Mesendoderm (in vitro differentiated cells): ENCODE measurements around the gene ZNF143.
A peak's percentile ranks its signal among the peaks of the same experiment; 100 is the strongest.
"Not testable (repeated sequence)": the region's sequence is repeated elsewhere in the genome, so short reads cannot be mapped to it uniquely, and the experiment has no call there.

Experiments used
- DNase-seq: peaks from one replicate; pipeline ENCODE4 v3.0.0; 2013
- H2AK5ac ChIP-seq: 2 replicates; pipeline ENCODE4 v1.6.1; 2013; ENCODE audit warnings: low read length, inconsistent platforms
- H2BK120ac ChIP-seq: 2 replicates; pipeline ENCODE4 v1.6.1; 2013; ENCODE audit warnings: low read depth, mild to moderate bottlenecking, low read length, moderate library complexity, mixed read lengths
- H2BK15ac ChIP-seq: replicated peaks from 2 replicates; pipeline ENCODE4 v1.6.1; 2013; ENCODE audit warnings: low read depth, mild to moderate bottlenecking, moderate library complexity
- H2BK5ac ChIP-seq: 2 replicates; pipeline ENCODE4 v1.6.1; 2013; ENCODE audit warnings: low read length, inconsistent platforms
- H3K18ac ChIP-seq: 2 replicates; pipeline ENCODE4 v1.6.1; 2013; ENCODE audit warnings: mild to moderate bottlenecking, low read length, mixed read lengths
- H3K23ac ChIP-seq: one replicate; pipeline ENCODE4 v1.6.1; 2013; ENCODE audit warnings: low read length
- H3K27ac ChIP-seq: 2 replicates; pipeline ENCODE4 v1.5.1; 2013; ENCODE audit warnings: low read depth, mild to moderate bottlenecking, inconsistent platforms, low read length, moderate library complexity
- H3K27me3 ChIP-seq: 2 replicates; pipeline ENCODE4 v1.6.1; 2013; ENCODE audit warnings: low read length, control low read depth, mild to moderate bottlenecking, inconsistent platforms; ENCODE audit not compliant: insufficient read depth, poor library complexity
- H3K36me3 ChIP-seq: 2 replicates; pipeline ENCODE4 v1.6.1; 2013; ENCODE audit warnings: low read length, inconsistent platforms; ENCODE audit not compliant: control insufficient read depth, insufficient read depth
- H3K4ac ChIP-seq: one replicate; pipeline ENCODE4 v1.6.1; 2013; ENCODE audit warnings: low read depth, mild to moderate bottlenecking, low read length, moderate library complexity
- H3K4me1 ChIP-seq: 2 replicates; pipeline ENCODE4 v1.6.1; 2013; ENCODE audit warnings: low read depth, low read length, inconsistent platforms; ENCODE audit not compliant: control insufficient read depth
- H3K4me2 ChIP-seq: 2 replicates; pipeline ENCODE4 v1.6.1; 2013; ENCODE audit warnings: low read length
- H3K4me3 ChIP-seq: 2 replicates; pipeline ENCODE4 v1.5.1; 2013; ENCODE audit warnings: mild to moderate bottlenecking, low read length
- H3K56ac ChIP-seq: one replicate; pipeline ENCODE4 v1.6.1; 2013; ENCODE audit warnings: low read length
- H3K79me1 ChIP-seq: 2 replicates; pipeline ENCODE4 v1.6.1; 2013; ENCODE audit warnings: low read length, inconsistent platforms
- H3K79me2 ChIP-seq: 2 replicates; pipeline ENCODE4 v1.6.1; 2013; ENCODE audit warnings: mild to moderate bottlenecking, low read length; ENCODE audit not compliant: control insufficient read depth, insufficient read depth
- H3K9ac ChIP-seq: 2 replicates; pipeline ENCODE4 v1.6.1; 2013; ENCODE audit warnings: low read length, inconsistent platforms
- H4K5ac ChIP-seq: one replicate; pipeline ENCODE4 v1.6.1; 2013; ENCODE audit warnings: low read length
- H4K8ac ChIP-seq: one replicate; pipeline ENCODE4 v1.6.1; 2013; ENCODE audit warnings: low read depth, mild to moderate bottlenecking, control low read depth, low read length, moderate library complexity
- WGBS: extraction: QIAGEN DNeasy Blood & Tissue Kit; methylation state at CpG from one replicate; pipeline ENCODE4 v1.1.7; 2013; ENCODE audit warnings: low lambda C conversion rate, missing lambda C conversion rate; ENCODE audit not compliant: insufficient coverage; ENCODE audit errors: extremely low coverage; 5-methylcytosine and 5-hydroxymethylcytosine counted together

ZNF143 gene

GRCh38 chr11:9452023-9452422 is 8.8 kb upstream of the ZNF143 start:
- not testable (repeated sequence) for H3K79me2 ChIP-seq, H3K4ac ChIP-seq, H4K8ac ChIP-seq, H3K4me3 ChIP-seq, H3K36me3 ChIP-seq, H2BK15ac ChIP-seq, H3K4me1 ChIP-seq, H3K9ac ChIP-seq, H4K5ac ChIP-seq, H2BK120ac ChIP-seq, H3K27me3 ChIP-seq, H3K79me1 ChIP-seq, H3K56ac ChIP-seq, H3K27ac ChIP-seq, H3K23ac ChIP-seq, H2AK5ac ChIP-seq, H3K4me2 ChIP-seq, H2BK5ac ChIP-seq, H3K18ac ChIP-seq
- DNase-seq = peak; percentile 86
- WGBS = no CpG with 5 or more reads among the region's 7 CpGs

GRCh38 chr11:9455722-9456121 is 5.1 kb upstream of the ZNF143 start:
- Histone ChIP-seq H3K9ac (no peak overlapping the region), H4K8ac (no peak overlapping the region), H3K56ac (no peak overlapping the region), H3K79me1 (peaks cover 2% of the 10 kb centered on the region), H3K18ac (no peak overlapping the region), H3K27ac (no peak overlapping the region), H3K79me2 (peaks cover 5% of the 10 kb centered on the region), H2BK120ac (no peak overlapping the region), H2BK15ac (no peak overlapping the region), H3K4me1 (no peaks in the 10 kb centered on the region), H3K36me3 (no peaks in the 10 kb centered on the region), H4K5ac (no peak overlapping the region), H3K4me3 (no peak overlapping the region), H3K23ac (no peak overlapping the region), H2AK5ac (no peak overlapping the region), H3K4me2 (no peak overlapping the region), H3K27me3 (no peaks in the 10 kb centered on the region), H3K4ac (no peak overlapping the region), H2BK5ac (no peak overlapping the region)
- no CpG with 5 or more reads among the region's 5 CpGs for WGBS
- no peak for DNase-seq

DNA sequence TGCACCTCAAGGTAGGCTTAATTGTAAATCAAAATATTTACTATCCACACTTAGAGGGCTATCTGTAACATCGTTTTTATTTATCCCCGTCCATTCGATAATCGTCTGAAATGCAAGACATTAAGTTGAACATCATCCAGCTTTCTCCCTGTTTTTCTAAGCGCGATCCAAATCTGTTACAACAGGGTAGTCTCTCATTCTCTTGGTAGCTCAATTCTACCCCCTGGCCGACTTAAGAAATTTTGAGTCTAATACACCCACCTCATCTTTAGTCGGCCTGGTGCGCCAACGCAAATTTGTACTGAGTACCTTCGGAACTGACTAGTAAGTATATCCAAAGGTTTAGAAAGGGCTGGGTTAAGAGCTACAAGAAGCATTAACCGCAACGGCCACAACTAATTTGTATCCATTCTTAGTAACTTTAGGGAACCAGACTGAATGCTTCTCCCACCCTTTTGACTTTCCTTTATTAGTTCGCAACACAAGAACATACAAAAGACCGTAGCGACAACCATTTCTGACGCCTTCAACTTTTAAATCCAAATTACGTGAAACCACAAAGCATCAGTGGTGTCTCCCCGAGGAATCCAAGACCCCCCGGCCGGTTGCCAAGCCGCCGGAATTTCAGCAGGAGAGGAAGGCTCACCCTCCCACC is 1.0 kb upstream of the ZNF143 start:
- no peaks in the 10 kb centered on the region for H3K36me3 ChIP-seq
- H4K5ac ChIP-seq = peak overlapping the region; percentile 88
- H3K9ac ChIP-seq = peak overlapping the region; percentile 100

GRCh38 chr11:9461063-9461759 is 399 bp downstream of the ZNF143 start:
- Histone ChIP-seq H4K8ac (peak overlapping the region; percentile 43), H3K79me1 (peaks cover 2% of the 10 kb centered on the region), H3K18ac (peak overlapping the region; percentile 91), H3K4me3 (peak overlapping the region; percentile 89), H2AK5ac (no peak overlapping the region), H2BK15ac (no peak overlapping the region), H4K5ac (no peak overlapping the region), H3K56ac (peak overlapping the region; percentile 92), H3K36me3 (no peaks in the 10 kb centered on the region), H3K27me3 (no peaks in the 10 kb centered on the region), H3K4ac (peak overlapping the region; percentile 100), H3K23ac (no peak overlapping the region), H3K9ac (peak overlapping the region; percentile 87), H3K79me2 (peaks cover 25% of the 10 kb centered on the region), H2BK5ac (no peak overlapping the region), H3K4me2 (peak overlapping the region; percentile 62), H3K27ac (peak overlapping the region; percentile 100), H3K4me1 (no peaks in the 10 kb centered on the region), H2BK120ac (peak overlapping the region; percentile 90)
- WGBS = no CpG with 5 or more reads among the region's 57 CpGs
- DNase-seq = peak; percentile 94

More for the DNA sequence above, 1.0 kb upstream of the ZNF143 start:
- Histone ChIP-seq H3K4me2 (peak overlapping the region; percentile 42), H3K4me3 (peak overlapping the region; percentile 94), H2BK15ac (no peak overlapping the region), H2BK120ac (peak overlapping the region; percentile 95), H3K79me2 (peaks cover 22% of the 10 kb centered on the region), H3K79me1 (peaks cover 2% of the 10 kb centered on the region), H3K18ac (peak overlapping the region; percentile 99), H3K27me3 (no peaks in the 10 kb centered on the region), H3K56ac (peak overlapping the region; percentile 99), H3K23ac (peak overlapping the region; percentile 99), H2AK5ac (peak overlapping the region; percentile 97), H4K8ac (peak overlapping the region; percentile 99), H3K27ac (peak overlapping the region; percentile 98), H3K4me1 (no peaks in the 10 kb centered on the region), H2BK5ac (peak overlapping the region; percentile 97), H3K4ac (peak overlapping the region; percentile 100)
- peak; percentile 64 for DNase-seq
- WGBS = no CpG with 5 or more reads among the region's 23 CpGs

GRCh38 chr11:9461760-9462134 is 935 bp downstream of the ZNF143 start:
- Histone ChIP-seq H3K79me2 (peaks cover 26% of the 10 kb centered on the region), H3K23ac (no peak overlapping the region), H3K4me1 (no peaks in the 10 kb centered on the region), H3K9ac (peak overlapping the region; percentile 87), H3K4me2 (peak overlapping the region; percentile 62), H2BK120ac (no peak overlapping the region), H2AK5ac (no peak overlapping the region), H2BK5ac (no peak overlapping the region), H3K27me3 (no peaks in the 10 kb centered on the region), H3K18ac (peak overlapping the region; percentile 39), H3K27ac (peak overlapping the region; percentile 100), H3K36me3 (no peaks in the 10 kb centered on the region), H3K56ac (peak overlapping the region; percentile 92), H3K79me1 (peaks cover 2% of the 10 kb centered on the region), H4K8ac (no peak overlapping the region), H4K5ac (no peak overlapping the region), H2BK15ac (no peak overlapping the region), H3K4me3 (peak overlapping the region; percentile 89), H3K4ac (no peak overlapping the region)
- DNase-seq = peak; percentile 35
- no CpG with 5 or more reads among the region's 10 CpGs for WGBS
